Measurements from ENCODE around the gene GRID1. TPM values are rescaled to one million over a fixed set of nuclear protein-coding genes. Genes with fewer than 3 reads are reported as not detected.

Gene GRID1
- total and polyA plus RNA-seq, 7 experiments from 2014 or later = not detected

DNA sequence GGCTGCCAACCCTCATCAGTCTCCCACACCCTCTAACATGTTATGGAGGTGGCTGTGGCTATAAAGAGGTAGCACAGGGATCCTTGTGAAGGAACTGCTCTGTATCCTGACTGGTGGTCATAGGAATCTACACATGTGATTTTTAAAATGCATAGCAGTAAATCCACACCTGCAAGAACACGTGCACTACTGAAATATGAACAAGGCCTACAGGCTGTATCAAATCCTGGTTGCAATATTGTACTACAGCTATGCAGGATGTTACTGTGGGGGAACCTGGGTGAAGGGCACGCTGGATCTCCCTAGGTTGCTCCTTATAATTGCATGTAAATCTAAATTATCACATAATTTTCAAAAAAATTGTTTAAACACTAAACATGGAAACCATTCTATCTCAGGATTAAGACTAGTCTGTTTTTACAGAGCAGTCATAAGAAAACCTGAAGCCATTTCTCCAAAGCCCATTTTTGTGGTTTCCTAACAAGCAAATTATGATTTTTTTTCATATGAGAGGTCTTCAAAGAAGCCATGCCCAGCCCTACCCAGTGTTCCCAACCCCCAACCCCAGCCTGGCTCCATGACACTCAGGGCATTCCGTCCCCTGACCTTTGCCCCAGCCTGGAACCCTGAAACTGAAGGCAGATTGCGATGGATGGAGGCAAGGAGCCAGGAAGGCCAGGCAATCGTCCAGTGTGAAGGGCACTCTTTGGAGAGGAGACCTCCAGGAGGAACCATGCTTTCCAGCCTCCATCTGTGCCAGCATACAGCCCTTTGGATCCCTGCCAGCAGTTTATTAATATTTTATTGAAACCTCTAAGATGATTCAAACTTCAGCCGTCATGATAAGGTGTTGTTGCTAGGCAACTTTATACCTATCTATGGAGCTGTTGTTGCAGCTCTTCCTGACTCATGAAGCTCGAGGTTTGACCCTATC, 161.0 kb downstream of the GRID1 start:
- H3K4me1 Mint-ChIP-seq = no peaks in the 10 kb centered on the region
- intact Hi-C loops (cut with micrococcal nuclease) = no loop called here
- CTCF ChIA-PET = no interaction called here
- no peak overlapping the region for H3K27ac ChIP-seq (ENCODE audit: low read depth, low read length)
- peaks cover 0 to 2% (median 0%) of the 10 kb centered on the region in 11 donors for H3K9me3 Mint-ChIP-seq
- no peaks in the 10 kb centered on the region for H3K27me3 ChIP-seq (ENCODE audit: control insufficient read depth in 2 of 2, insufficient read depth in 2 of 2, low read length in 2 of 2)
- no peak overlapping the region for H3K4me3 Mint-ChIP-seq
- H3K27me3 Mint-ChIP-seq = peaks cover 0 to 27% (median 6%) of the 10 kb centered on the region in 5 donors
- no peak overlapping the region for H3K4me3 ChIP-seq (ENCODE audit: low read length)
- ATAC-seq (no peak), DNase-seq (no peak)
- POLR2A ChIA-PET = no interaction called here
- no peaks in the 10 kb centered on the region for H3K36me3 ChIP-seq (ENCODE audit: control insufficient read depth in 2 of 3, insufficient read depth in 3 of 3, low read length in 3 of 3)
- no peaks in the 10 kb centered on the region for H3K9me3 ChIP-seq (ENCODE audit: control insufficient read depth in 2 of 3, low read length in 3 of 3)
- H3K4me1 ChIP-seq (ENCODE audit: control insufficient read depth in 2 of 2, insufficient read depth in 2 of 2, low read length in 2 of 2) = no peaks in the 10 kb centered on the region
- H3K27ac Mint-ChIP-seq = no peak overlapping the region
- no peaks in the 10 kb centered on the region for H3K36me3 Mint-ChIP-seq

DNA sequence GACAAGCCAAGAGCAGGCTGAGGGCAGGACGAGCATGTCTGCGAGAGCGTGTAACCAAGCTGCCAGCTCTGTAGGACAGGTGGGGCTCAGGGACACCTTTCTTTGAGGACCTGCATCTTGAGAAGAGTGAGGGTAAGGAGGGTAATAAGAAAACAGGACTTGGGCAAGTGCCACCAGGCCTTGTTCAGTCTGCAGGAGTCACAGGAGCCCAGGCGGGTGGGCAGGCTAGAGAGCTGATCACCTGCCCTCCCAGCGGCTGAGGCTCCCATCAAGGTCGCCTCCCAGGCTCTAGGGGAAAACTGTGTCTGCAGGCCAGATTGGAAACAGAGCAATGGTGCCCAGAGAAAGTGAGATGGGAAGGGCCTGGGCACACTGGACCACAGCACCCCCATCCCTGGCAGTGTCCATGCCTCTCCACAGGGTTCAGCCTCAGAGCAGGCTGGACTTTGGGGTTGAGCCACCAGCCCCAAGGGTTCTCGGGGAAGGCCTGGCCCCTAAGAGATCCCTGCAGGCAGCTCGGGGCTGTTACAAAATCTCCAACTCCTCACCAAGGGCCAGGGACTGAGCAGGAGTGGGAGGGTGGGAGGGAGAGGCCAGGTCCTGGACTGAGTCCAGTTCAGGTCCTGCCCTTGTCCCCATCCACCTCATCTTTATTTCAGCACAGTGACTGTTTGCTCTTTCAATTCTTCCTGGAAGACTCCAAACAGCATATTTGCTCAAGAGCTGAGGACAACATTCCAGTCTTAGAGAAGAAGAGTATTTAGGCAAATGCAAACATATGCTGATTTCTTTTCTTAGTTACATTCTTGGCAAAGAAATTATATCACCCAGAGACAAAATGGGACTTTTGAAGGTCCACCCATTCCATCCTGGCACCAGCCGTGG, 161.9 kb downstream of the GRID1 start:
- intact Hi-C loops (cut with micrococcal nuclease) = no loop called here
- CTCF ChIA-PET = no interaction called here
- H3K36me3 Mint-ChIP-seq = no peaks in the 10 kb centered on the region
- no peak overlapping the region for H3K4me3 Mint-ChIP-seq
- no peak overlapping the region for H3K4me3 ChIP-seq (ENCODE audit: low read length)
- H3K4me1 ChIP-seq (ENCODE audit: control insufficient read depth in 2 of 2, insufficient read depth in 2 of 2, low read length in 2 of 2) = no peaks in the 10 kb centered on the region
- H3K27me3 ChIP-seq (ENCODE audit: control insufficient read depth in 2 of 2, insufficient read depth in 2 of 2, low read length in 2 of 2) = no peaks in the 10 kb centered on the region
- no peaks in the 10 kb centered on the region for H3K9me3 ChIP-seq (ENCODE audit: control insufficient read depth in 2 of 3, low read length in 3 of 3)
- no peaks in the 10 kb centered on the region for H3K36me3 ChIP-seq (ENCODE audit: control insufficient read depth in 2 of 3, insufficient read depth in 3 of 3, low read length in 3 of 3)
- no peak overlapping the region for H3K27ac Mint-ChIP-seq
- no peak overlapping the region for H3K27ac ChIP-seq (ENCODE audit: low read depth, low read length)
- peaks cover 0 to 22% (median 6%) of the 10 kb centered on the region in 5 donors for H3K27me3 Mint-ChIP-seq
- no peak for ATAC-seq
- H3K4me1 Mint-ChIP-seq = no peaks in the 10 kb centered on the region
- DNase-seq = no peak
- POLR2A ChIA-PET = no interaction called here
- H3K9me3 Mint-ChIP-seq = peaks cover 0 to 2% (median 0%) of the 10 kb centered on the region in 11 donors

- no peak overlapping the region for H3K4me3 ChIP-seq (ENCODE audit: low read length)
- H3K4me1 Mint-ChIP-seq = no peaks in the 10 kb centered on the region
- no peak overlapping the region for H3K4me3 Mint-ChIP-seq
- peaks cover 0 to 16% (median 4%) of the 10 kb centered on the region in 5 donors for H3K27me3 Mint-ChIP-seq
- H3K27ac ChIP-seq (ENCODE audit: low read depth, low read length) = no peak overlapping the region
- POLR2A ChIA-PET = no interaction called here
- H3K36me3 Mint-ChIP-seq = no peaks in the 10 kb centered on the region
- H3K27ac Mint-ChIP-seq = no peak overlapping the region
- H3K27me3 ChIP-seq (ENCODE audit: control insufficient read depth in 2 of 2, insufficient read depth in 2 of 2, low read length in 2 of 2) = no peaks in the 10 kb centered on the region
- H3K9me3 Mint-ChIP-seq = peaks cover 0 to 2% (median 0%) of the 10 kb centered on the region in 11 donors
- DNase-seq (no peak), ATAC-seq (no peak)
- intact Hi-C loops (cut with micrococcal nuclease) = no loop called here
- CTCF ChIA-PET = no interaction called here
- no peaks in the 10 kb centered on the region for H3K4me1 ChIP-seq (ENCODE audit: control insufficient read depth in 2 of 2, insufficient read depth in 2 of 2, low read length in 2 of 2)
- H3K9me3 ChIP-seq (ENCODE audit: control insufficient read depth in 2 of 3, low read length in 3 of 3) = no peaks in the 10 kb centered on the region
- no peaks in the 10 kb centered on the region for H3K36me3 ChIP-seq (ENCODE audit: control insufficient read depth in 2 of 3, insufficient read depth in 3 of 3, low read length in 3 of 3)
These were observed 163.3 kb downstream of the GRID1 start for GRCh38 chr10:86203162-86203905.

- POLR2A ChIA-PET = no interaction called here
- Mint-ChIP-seq H3K4me3 (no peak overlapping the region), H3K27ac (no peak overlapping the region), H3K9me3 (peaks cover 0 to 2% (median 0%) of the 10 kb centered on the region in 11 donors), H3K36me3 (no peaks in the 10 kb centered on the region), H3K27me3 (peaks cover 0 to 14% (median 4%) of the 10 kb centered on the region in 5 donors), H3K4me1 (no peaks in the 10 kb centered on the region)
- Histone ChIP-seq H3K4me1 (ENCODE audit: control insufficient read depth in 2 of 2, insufficient read depth in 2 of 2, low read length in 2 of 2) (no peaks in the 10 kb centered on the region), H3K4me3 (ENCODE audit: low read length) (no peak overlapping the region), H3K9me3 (ENCODE audit: control insufficient read depth in 2 of 3, low read length in 3 of 3) (no peaks in the 10 kb centered on the region), H3K36me3 (ENCODE audit: control insufficient read depth in 2 of 3, insufficient read depth in 3 of 3, low read length in 3 of 3) (no peaks in the 10 kb centered on the region), H3K27me3 (ENCODE audit: control insufficient read depth in 2 of 2, insufficient read depth in 2 of 2, low read length in 2 of 2) (no peaks in the 10 kb centered on the region), H3K27ac (ENCODE audit: low read depth, low read length) (no peak overlapping the region)
- intact Hi-C loops (cut with micrococcal nuclease) = no loop called here
- no peak for ATAC-seq
- CTCF ChIA-PET = no interaction called here
- DNase-seq = no peak
These were observed 164.3 kb downstream of the GRID1 start for GRCh38 chr10:86202226-86202735.

DNA sequence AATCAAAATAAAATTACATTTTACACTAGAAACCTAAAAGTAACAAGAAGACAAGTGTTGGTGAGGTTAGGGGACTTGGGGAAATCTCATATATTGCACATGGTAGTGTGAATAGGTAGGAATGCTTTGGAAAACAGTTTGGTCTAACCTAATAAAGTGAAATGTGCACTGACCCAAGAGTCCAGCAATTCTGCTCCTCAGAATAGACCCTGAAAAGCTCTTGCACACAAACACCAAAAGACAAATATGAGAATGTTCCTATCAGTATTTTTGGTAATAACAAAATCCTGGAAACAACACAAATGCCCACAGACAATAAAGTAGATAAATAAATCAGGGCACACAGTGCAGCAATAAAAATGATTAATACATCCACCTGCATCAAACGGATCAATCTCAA, 165.7 kb downstream of the GRID1 start:
- CTCF ChIA-PET = no interaction called here
- no peak overlapping the region for H3K4me3 ChIP-seq (ENCODE audit: low read length)
- intact Hi-C loops (cut with micrococcal nuclease) = no loop called here
- no peak overlapping the region for H3K27ac Mint-ChIP-seq
- ATAC-seq (no peak), DNase-seq (no peak)
- H3K4me1 Mint-ChIP-seq = peaks cover 0 to 2% (median 0%) of the 10 kb centered on the region in 7 donors
- no peaks in the 10 kb centered on the region for H3K36me3 Mint-ChIP-seq
- POLR2A ChIA-PET = no interaction called here
- peaks cover 0 to 17% (median 4%) of the 10 kb centered on the region in 5 donors for H3K27me3 Mint-ChIP-seq
- no peak overlapping the region for H3K27ac ChIP-seq (ENCODE audit: low read depth, low read length)
- no peaks in the 10 kb centered on the region for H3K4me1 ChIP-seq (ENCODE audit: control insufficient read depth in 2 of 2, insufficient read depth in 2 of 2, low read length in 2 of 2)
- no peaks in the 10 kb centered on the region for H3K27me3 ChIP-seq (ENCODE audit: control insufficient read depth in 2 of 2, insufficient read depth in 2 of 2, low read length in 2 of 2)
- no peaks in the 10 kb centered on the region for H3K36me3 ChIP-seq (ENCODE audit: control insufficient read depth in 2 of 3, insufficient read depth in 3 of 3, low read length in 3 of 3)
- no peak overlapping the region for H3K4me3 Mint-ChIP-seq
- H3K9me3 ChIP-seq (ENCODE audit: control insufficient read depth in 2 of 3, low read length in 3 of 3) = no peaks in the 10 kb centered on the region
- peaks cover 0 to 2% (median 0%) of the 10 kb centered on the region in 11 donors for H3K9me3 Mint-ChIP-seq

- ATAC-seq (no peak), DNase-seq (no peak)
- ChIA-PET CTCF (no interaction called here), POLR2A (no interaction called here)
- intact Hi-C loops (cut with micrococcal nuclease) = no loop called here
- H3K27ac ChIP-seq (ENCODE audit: low read depth, low read length) = no peak overlapping the region
- H3K27me3 Mint-ChIP-seq = peaks cover 0 to 21% (median 4%) of the 10 kb centered on the region in 5 donors
- peaks cover 0 to 2% (median 0%) of the 10 kb centered on the region in 11 donors for H3K9me3 Mint-ChIP-seq
- no peaks in the 10 kb centered on the region for H3K9me3 ChIP-seq (ENCODE audit: control insufficient read depth in 2 of 3, low read length in 3 of 3)
- no peak overlapping the region for H3K4me3 Mint-ChIP-seq
- no peak overlapping the region for H3K27ac Mint-ChIP-seq
- H3K4me1 ChIP-seq (ENCODE audit: control insufficient read depth in 2 of 2, insufficient read depth in 2 of 2, low read length in 2 of 2) = no peaks in the 10 kb centered on the region
- H3K4me1 Mint-ChIP-seq = peaks cover 0 to 2% (median 0%) of the 10 kb centered on the region in 7 donors
- H3K36me3 ChIP-seq (ENCODE audit: control insufficient read depth in 2 of 3, insufficient read depth in 3 of 3, low read length in 3 of 3) = no peaks in the 10 kb centered on the region
- no peak overlapping the region for H3K4me3 ChIP-seq (ENCODE audit: low read length)
- H3K36me3 Mint-ChIP-seq = no peaks in the 10 kb centered on the region
- H3K27me3 ChIP-seq (ENCODE audit: control insufficient read depth in 2 of 2, insufficient read depth in 2 of 2, low read length in 2 of 2) = no peaks in the 10 kb centered on the region
These were observed 166.3 kb downstream of the GRID1 start for GRCh38 chr10:86200269-86200668.
